HG02938 (cell line): ENCODE measurements around the gene ZNF655.
"Not testable (repeated sequence)": the region's sequence is repeated elsewhere in the genome, so short reads cannot be mapped to it uniquely, and the experiment has no call there.

ENCODE experiments used
- ATAC-seq: cut with Tn5 transposase; IDR thresholded peaks from one replicate; pipeline ENCODE4 v1.9.1; 2021; ENCODE audit warnings: mild to moderate bottlenecking, moderate library complexity; ENCODE audit not compliant: unreplicated experiment

Gene ZNF655

DNA sequence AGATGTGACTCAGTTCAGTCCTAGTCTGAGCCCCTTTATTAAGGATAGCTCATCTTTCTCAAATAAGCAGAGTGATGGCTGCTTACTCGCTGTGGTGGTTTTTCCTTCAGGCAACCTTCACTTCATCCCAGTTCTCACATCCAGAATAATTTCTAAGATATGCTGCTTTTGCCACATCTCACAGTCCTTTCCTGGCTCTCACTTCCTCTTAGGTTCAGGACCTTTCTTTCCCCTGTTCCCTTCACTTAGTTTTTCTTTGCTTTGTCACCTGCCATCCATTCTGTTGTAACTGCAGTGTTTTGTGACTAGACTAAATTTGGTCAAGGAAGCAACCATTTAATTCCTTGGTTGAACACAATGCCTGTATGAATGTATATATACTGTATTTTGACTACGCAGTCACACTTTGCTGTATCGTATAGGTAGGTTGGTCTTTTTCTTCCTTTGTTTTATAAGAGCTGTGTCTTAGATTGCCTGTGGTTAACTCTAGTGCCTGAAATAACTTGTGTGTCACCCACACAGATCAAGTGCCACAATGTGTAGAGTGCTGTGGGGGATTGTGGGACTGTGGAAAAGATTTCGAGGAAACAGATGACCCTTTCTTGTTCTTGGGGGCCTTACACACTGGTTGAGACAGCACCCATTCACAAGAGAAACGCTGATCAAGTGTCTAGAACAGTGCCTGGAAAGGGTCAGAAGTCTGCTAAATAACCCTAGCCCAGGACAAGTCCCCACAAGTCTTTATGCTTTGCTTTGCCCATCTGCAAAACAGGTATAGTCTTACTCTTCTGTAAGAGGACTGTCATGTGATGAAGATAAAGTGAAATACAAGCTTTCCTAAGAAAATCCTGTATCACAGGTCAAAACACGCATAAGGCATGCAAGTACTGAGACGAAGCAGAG is 2.6 kb downstream of the ZNF655 start:
- no peak for ATAC-seq

DNA sequence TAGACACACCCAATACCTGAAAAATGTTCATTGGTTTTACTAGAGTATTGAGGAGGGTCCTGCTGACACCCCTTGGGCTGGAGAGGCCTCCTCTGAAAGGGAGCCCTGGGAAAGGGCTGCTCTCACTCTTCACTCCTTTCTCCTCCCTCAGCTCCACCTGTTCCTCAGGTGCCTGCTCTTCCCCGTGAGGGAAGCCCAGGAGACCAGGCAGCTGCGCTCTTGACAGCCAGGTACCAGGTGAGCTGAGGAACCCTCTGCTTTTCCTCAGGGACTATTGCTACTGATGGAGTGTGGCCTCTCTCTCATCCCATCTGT is 3.3 kb downstream of the ZNF655 start:
- no peak for ATAC-seq

DNA sequence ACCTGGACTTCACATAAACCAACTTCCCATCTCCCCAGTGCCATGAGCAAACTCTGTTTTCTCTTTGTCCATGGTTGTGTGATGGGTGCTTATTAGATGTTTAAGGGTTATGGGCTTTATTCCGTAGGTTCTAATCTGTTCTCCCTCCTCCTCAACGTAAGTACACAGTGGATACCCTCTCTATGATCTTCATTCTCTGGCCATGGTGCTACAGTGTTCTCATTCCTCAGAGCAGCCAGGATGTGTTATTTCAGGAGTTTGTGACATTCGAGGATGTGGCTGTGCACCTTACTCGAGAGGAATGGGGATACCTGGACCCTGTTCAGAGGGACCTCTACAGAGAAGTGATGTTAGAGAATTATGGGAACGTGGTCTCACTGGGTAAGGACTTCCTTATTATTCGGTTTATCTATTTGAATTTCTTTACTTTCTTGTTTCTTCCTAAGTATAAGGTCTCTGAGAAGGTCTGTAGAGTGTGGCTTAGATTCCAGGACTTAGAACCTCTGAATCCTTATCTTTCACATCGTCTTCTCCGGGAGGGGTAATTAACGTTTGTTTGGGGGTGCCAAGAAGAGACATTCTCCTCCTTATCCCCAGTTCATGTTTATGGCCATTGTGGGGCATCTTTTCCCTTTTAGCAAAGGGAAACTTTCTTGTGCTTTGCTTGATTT is 3.8 kb downstream of the ZNF655 start:
- ATAC-seq: no peak

DNA sequence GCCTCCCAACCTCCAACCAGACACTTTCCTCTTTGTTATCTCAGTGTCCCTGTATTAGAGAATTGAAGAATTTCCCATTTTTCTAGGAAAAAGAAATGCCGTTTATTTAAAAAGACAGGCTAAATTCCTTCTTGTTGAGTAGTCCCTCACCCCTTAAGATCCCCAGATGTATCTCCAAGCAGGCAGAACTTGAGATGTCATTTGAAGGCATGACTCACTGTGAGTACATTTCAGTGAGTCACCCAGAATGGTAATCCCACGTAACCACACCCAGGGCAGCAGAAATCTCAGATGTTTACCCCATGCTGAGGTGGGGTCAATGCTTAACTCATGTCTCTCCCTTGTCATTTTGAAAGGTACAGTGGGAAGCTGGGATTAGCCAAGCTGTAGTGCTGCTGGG is 4.4 kb downstream of the ZNF655 start:
- no peak for ATAC-seq

DNA sequence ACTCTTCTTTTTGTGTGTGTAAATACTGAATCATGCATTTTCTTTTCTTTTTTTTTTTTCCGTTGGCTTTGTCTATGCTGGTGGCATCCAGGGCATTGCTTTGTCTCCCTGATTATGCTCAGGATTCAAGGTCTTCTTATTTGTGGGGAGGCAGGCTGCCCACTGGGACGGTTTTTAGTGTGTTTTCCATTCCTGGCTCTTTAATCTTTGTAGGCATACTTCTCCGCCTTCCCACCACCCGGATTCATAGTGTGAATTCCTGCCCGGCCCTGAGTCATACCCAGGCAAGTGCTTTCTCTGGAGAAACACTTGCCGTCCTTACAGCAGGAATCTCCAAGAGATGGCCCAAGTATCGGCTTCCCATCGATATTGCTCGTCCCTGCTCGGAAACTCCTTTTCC is 5.2 kb downstream of the ZNF655 start:
- ATAC-seq: no peak

DNA sequence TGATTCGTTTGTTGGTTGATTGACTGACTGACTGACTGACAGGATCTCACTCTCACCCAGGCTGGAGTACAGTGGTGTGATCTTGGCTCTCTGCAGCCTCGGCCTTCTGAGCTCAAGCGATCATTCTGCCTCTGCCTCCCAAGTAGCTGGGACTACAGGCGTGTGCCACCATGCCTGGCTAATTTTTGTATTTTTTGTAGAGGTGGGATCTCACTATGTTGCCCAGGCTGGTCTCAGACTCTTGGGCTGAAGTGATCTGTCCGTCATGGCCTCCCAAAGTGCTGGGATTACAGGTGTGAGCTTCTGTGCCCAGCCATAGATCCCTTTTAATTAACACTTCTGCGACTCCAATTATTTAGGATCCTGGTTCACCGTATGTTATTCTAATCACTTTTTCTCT is 10.3 kb downstream of the ZNF655 start:
- not testable (repeated sequence) for ATAC-seq

DNA sequence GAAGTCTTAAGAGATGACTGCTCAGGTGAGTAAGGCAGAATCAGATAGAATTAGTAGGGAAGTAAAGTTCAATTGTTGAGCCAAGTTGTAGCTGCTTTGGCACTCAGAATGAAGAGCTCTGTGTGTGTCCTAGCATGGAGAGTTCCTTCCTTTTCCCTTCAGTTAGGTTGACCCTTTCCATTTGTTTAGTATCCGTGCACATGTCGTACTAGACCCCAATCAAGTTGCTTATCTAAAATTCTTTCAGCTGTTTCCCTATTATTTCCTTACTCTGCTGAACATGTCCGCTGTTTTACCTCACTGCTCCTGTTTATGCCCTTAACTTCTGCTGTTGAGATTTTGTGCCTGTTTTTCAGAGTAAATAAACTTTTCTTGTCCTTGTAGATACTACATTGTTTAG is 13.3 kb downstream of the ZNF655 start:
- no peak for ATAC-seq

DNA sequence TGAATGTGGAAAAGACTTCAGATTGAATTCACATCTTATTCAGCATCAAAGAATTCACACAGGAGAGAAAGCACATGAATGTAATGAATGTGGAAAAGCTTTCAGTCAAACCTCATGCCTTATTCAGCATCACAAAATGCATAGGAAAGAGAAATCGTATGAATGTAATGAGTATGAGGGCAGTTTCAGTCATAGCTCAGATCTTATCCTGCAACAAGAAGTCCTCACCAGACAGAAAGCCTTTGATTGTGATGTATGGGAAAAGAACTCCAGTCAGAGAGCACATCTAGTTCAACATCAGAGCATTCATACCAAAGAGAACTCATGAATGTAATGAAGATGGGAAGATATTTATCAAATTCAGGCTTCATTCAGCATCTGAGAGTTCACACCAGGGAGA is 14.8 kb downstream of the ZNF655 start:
- no peak for ATAC-seq

DNA sequence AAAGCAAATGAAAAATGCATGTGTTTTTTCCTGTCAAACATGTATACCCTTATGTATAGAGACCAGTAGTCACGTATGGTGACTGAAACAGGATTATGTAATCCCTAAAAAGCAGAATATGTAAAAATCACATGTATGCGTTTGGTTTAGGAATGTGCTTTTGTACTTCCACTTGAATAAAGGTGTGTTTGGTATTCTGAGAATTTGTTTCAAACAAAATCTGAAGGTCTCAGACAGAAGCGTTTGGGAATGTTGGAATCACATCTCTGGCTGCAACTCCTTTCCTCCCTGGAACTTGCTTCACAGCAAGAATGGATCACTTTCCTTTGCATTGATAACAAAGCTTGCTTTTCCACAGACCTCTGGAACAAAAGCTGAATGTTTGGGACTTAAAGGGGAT is 17.8 kb downstream of the ZNF655 start:
- ATAC-seq: no peak

DNA sequence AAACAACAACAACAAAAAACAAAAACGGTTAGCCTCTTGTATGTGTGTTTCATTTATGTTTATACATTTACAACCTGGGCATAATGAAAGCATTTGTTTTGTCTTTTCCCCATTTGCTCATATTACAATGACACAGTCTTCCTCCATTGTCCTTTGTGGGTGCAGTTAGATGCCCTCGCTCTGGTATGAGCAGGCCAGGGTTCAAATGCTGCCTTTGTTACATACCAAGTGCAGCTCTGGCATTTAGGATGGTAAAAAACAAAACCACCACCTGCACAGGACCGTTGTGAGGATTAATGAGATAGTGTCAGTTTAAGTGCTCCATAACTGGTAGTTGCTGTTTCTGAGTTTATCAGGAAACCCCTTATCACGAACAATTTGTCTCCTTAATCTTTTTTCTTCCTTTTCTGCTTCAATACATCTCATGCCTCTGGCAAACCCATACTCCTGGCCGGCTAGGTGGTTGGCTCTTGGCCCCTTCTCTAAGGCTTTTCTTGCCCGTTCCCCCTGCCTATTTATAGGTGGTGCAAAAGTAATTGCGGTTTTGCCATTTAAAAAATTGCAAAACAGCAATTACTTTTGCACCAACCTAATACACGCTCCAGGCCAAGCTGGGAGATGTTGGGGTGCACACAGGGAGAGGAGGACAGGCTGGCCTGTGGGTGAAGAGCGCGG is 21.0 kb downstream of the ZNF655 start:
- no peak for ATAC-seq

DNA sequence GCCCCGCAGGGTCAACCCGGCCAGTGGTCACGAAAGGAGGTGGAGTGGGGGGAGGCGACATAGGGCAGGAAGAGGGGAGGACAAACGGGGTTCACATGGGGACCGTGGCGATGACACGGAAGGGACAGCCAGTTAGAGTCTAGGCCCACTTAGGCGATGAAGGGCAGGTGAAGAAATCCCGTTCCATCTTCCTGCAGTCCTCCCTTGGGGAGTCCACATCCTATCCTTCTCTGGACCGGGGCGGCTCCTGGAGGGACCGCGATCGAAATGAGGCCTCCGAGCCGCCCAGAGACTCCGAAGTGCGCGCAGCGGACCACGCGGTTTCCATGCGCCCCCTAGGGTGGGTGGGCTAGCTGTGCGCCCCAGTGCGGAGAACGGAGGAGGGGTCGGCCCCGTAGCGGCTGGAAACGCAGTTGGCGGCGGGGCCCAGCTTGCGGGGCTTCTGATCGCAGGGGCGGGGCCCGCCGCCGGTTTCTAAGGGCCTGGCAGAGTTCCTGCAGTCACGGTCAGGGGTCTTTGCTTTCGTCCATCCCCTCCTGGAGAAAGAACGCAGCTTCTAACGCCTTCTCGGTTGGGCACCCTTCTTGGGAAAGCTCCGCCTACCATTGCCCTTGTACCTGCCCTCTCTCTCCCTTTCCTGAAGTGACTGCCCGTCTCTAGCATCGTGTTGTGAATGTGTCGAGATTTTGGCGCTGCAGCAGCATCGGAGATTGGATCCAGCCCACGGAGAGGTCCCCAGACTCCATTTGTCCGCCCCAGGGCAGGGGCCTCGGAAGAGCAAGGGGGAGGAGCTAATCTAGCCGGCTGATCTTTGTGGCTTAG is 21.7 kb downstream of the ZNF655 start:
- no peak for ATAC-seq

DNA sequence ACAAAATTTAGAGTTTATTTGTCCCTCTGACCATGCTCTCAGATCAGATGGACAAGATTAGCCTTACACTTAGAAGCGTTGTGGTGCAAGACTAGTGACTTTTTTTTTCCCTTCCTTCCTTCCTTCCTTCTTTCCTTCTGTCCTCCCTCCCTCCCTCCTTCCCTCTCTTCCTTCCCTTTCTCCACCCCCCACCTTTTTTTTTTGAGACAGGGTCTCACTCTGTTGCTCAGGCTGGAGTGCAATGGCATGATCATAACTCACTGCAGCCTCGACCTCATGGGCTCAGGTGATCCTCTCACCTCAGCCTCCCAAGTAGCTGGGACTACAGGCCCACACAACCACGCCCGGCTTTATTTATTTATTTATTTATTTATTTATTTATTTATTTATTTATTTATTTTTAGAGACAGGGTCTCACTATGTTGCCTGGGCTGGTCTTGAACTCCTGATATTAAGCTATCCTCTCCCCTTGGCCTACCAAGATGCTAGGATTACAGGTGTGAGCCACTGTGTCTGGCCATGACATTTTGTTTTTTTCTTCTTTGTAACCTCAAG is 22.4 kb downstream of the ZNF655 start:
- not testable (repeated sequence) for ATAC-seq

DNA sequence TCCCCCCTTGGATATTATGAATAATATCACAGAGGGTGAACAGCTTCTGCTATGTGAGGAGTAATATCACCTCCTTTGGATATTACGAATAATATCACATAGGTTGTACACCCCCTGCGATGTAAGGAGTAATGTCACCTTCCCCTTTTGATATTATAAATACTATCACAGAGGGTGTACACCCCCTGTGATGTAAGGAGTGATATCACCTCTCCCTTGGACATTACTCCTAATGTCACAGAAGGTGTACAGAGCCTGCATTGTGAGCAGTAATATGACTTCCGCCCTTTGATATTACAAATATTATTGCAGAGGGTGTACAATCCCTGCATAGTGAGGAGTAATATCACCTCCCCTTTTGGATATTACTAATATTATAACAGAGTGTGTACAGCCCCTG is 30.4 kb downstream of the ZNF655 start:
- no peak for ATAC-seq

DNA sequence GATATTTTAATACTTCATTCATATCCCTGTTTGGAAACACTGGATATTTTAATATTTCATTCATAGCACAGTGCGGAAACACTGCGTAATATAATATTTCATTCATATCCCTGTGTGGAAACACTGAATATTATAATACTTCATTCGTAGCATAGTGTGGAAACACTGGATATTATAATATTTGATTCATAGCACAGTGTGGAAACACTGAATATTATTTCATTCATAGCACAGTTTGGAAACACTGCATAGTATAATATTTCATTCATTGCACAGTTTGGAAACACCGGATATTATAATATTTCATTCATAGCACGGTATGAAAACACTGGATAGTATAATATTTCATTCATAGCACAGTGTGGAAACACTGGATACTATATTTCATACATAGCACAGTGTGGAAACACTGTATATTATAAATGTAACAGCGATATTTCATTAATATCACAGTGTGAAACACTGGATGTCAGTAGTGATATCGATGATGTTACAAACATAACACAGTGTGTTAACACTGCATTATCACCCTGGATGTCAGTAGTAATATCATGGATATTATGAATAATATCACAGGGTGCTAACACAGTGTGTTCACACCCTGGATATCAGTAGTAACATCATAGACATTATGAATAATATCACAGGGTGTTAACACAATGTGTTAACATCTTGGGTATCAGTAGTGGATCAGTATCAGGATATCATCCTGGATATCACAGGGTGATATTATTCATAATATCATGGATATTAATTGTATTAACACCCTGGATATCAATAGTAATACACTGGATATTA is 36.7 kb downstream of the ZNF655 start:
- ATAC-seq: no peak

DNA sequence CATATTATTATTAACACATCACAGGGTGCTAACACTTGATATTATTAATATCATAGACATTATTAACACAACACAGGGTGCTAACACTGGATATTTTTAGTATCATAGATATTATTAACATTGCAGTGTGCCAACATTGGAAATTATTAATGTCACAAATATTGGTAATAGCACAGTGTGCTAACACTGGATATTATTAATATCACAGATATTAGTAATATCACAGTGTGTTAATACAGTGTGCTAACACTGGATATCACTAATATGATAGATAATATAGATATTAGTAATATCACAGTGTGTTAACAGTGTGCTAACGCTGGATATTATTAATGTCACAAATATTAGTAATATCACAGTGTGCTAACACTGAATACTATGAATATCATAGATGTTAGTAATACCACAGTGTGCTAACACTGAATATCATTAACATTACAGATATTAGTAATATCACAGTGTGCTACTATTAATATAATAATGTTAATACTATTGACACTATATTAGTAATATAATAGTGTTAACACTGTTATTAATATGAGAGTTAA is 38.0 kb downstream of the ZNF655 start:
- no peak for ATAC-seq

DNA sequence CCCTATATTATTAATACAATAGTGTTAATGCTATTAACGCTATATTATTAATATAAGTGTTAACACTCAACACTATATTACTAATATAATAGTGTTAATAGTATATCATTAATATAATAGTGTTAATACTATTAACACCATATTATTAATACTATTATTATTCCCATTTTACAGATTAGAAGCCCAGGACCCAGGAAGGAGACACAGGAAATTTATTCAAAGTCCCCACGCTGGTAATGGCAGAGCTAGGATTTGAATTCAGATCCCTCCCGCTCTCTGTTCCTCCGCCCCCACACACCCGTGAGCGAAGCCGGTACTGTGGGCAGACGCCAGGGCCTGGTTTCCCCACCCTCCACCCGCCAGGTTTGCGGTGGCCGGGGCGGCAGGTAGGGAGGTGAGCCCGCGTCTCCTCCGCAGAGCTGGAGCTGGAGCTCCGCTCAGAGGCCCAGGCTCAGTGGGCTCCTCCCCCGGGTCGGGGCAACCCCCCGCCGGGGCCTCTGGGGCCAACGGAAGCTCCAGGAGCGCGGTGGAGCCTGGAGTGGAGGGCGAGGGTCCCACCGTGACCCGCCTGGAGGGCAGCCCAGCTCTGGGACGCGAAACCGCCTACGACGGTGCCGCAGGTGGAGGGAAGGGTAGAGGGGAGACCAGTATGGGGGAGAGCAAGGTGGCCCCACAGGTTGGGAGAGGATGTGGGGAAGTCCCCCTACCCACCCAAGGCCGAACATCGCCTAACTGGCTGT is 39.5 kb downstream of the ZNF655 start, which contains the start of gene TMEM225B:
TSS of gene TMEM225B (plus strand) at position 506 of the 740 bp plus-strand sequence. CDS start 6,122 bp downstream, outside the sequence.
- no peak for ATAC-seq

DNA sequence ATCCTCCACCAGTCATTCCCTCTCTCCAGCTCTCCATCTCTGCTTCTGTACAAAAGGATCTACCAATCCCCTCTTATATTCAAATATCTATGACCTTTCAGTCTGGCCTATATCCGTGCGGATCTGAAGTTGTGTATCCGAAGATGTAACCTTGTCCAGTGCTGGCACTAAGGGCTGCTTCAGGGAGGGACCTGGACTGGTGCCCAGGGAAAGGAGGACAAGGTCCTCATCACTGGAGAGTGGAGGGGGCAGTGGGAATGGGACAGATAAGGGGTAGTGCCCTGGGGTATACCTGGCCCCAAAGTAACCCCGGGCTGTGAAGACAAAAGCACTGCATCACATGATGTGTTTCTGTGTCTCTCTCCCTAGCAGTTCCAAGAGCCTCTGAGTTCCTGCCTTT is 41.4 kb downstream of the ZNF655 start:
- no peak for ATAC-seq

DNA sequence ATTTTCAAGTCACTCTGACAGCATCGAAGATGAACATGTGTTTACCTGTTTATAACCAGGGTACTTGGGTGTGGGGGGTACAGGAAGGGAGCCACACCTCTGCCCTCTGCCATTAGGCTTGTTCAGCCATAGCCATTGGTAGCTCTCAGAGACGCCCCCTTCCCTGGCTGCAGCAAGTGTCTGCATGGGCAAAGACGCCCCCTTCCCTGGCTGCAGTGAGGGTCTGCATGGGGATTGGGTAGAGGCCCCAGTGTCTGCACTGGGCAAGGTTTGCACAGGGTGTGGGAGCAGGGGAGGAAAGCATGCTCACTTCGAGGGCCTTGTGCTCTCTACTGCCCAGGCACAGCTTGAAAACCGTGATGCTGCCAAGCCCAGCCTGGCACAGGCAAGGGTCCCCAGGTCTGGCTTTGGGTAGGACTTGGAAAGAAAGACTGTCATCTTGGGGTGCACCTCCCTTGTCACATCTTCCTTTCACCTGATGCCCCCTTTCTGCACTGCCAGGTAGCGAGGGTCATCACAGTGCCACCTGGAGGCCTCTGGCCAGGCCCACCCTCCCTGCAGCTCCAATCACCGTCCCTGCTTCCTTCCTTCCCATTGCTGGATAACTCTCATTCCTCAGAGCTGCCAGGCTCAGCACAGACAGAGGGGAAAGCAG is 43.3 kb downstream of the ZNF655 start:
- no peak for ATAC-seq
